A549 (cell line): ENCODE measurements around the gene CUL2. TPM values are rescaled to one million over a fixed set of nuclear protein-coding genes. Genes with fewer than 3 reads are reported as not detected.

ENCODE experiments used
- ATAC-seq, 2 experiments: fragments of 200-7000 bp in 1 of 2; fragments of >200 bp in 1 of 2; cut with Nextera tagmentation in 1 of 2; cut with Tn5 transposase in 1 of 2; 3 replicates each; pipeline versions ENCODE4 v1.8.0 to v1.9.1; 2018 to 2020; ENCODE audit warnings: mild to moderate bottlenecking in 1 of 2, moderate library complexity in 1 of 2
- CTCF ChIA-PET: fragments of 300-600 bp; sonication (Branson Sonifier 250); formaldehyde crosslinking; extraction: SDS; loops from one replicate; lab custom pipeline; 2021; ENCODE audit warnings: antibody characterized with exemption, inconsistent platforms; lab: Yijun Ruan, JAX
- POLR2A ChIA-PET: fragments of 350-600 bp; formaldehyde crosslinking; extraction: SDS; loops from one replicate; lab custom pipeline; 2021; ENCODE audit warnings: antibody characterized with exemption, inconsistent platforms; lab: Yijun Ruan, JAX
- DNase-seq, 2 experiments: peaks; one replicate each; pipeline versions ENCODE4 v3.0.0 to v3.0.0-alpha.2; 2011 to 2016; ENCODE audit warnings: low read depth in 1 of 2, low spot score in 1 of 2
- FAIRE-seq: peaks from 2 replicates; lab custom pipeline; 2011; peaks lifted over from hg19 to GRCh38; lab: Jason Lieb, UNC
- H3K27ac ChIP-seq, 2 experiments: fragments of >200 bp; sonication (Bioruptor Twin); formaldehyde crosslinking; 3 replicates each; pipeline ENCODE4 v1.5.1; 2016 to 2017
- H3K4me1 ChIP-seq: fragments of >200 bp; sonication (Bioruptor Twin); formaldehyde crosslinking; 3 replicates; pipeline ENCODE4 v1.6.1; 2016
- H3K4me2 ChIP-seq: fragments of >200 bp; sonication (Bioruptor Twin); formaldehyde crosslinking; 3 replicates; pipeline ENCODE4 v1.6.1; 2016
- H3K4me3 ChIP-seq: fragments of >200 bp; sonication (Bioruptor Twin); formaldehyde crosslinking; 3 replicates; pipeline ENCODE4 v1.5.1; 2016
- H3K9me3 ChIP-seq: fragments of >200 bp; sonication (Bioruptor Twin); formaldehyde crosslinking; 3 replicates; pipeline ENCODE4 v1.6.1; 2016
- BHLHE40 ChIP-seq: IDR thresholded peaks from 2 replicates; pipeline ENCODE4 v1.6.1; 2012; ENCODE audit warnings: low read depth, low read length, inconsistent platforms
- CEBPB ChIP-seq, 2 experiments: fragments of >200 bp in 1 of 2; sonication (Bioruptor Twin) in 1 of 2; formaldehyde crosslinking in 1 of 2; IDR thresholded peaks; 2 replicates each; pipeline ENCODE4 v1.6.1; 2012 to 2016
- CHD4 ChIP-seq: fragments of 200-600 bp; sonication (generic); IDR thresholded peaks from 2 replicates; pipeline ENCODE4 v1.6.1; 2016; ENCODE audit warnings: antibody characterized with exemption, mild to moderate bottlenecking, borderline replicate concordance
- EHF ChIP-seq: fragments of 250-450 bp; sonication (Bioruptor Pico); IDR thresholded peaks from 2 replicates; pipeline ENCODE4 v1.5.0; 2020; ENCODE audit warnings: mild to moderate bottlenecking
- FOSB ChIP-seq: fragments of 250-450 bp; sonication (Bioruptor Pico); IDR thresholded peaks from 2 replicates; pipeline ENCODE4 v1.5.0; 2020; ENCODE audit warnings: mild to moderate bottlenecking, moderate library complexity
- FOSL2 ChIP-seq, 2 experiments: fragments of 450-650 bp in 1 of 2; fragments of >200 bp in 1 of 2; sonication (Bioruptor Twin) in 1 of 2; formaldehyde crosslinking; IDR thresholded peaks; 2 replicates each; pipeline versions ENCODE4 v1.5.0 to v1.6.1; 2016 to 2020; ENCODE audit warnings: mild to moderate bottlenecking in 1 of 2, moderate library complexity in 1 of 2
- FOXS1 ChIP-seq: fragments of 250-450 bp; sonication (Bioruptor Pico); IDR thresholded peaks from 2 replicates; pipeline ENCODE4 v1.5.0; 2020; ENCODE audit warnings: mild to moderate bottlenecking, moderate library complexity
- HOXA7 ChIP-seq: fragments of 250-450 bp; sonication (Bioruptor Pico); IDR thresholded peaks from 2 replicates; pipeline ENCODE4 v1.5.0; 2020; ENCODE audit warnings: mild to moderate bottlenecking, moderate library complexity
- JUN ChIP-seq, 2 experiments: fragments of >200 bp; sonication (Bioruptor Twin); formaldehyde crosslinking; IDR thresholded peaks; 2 replicates in 1 of 2; 3 replicates in 1 of 2; pipeline ENCODE4 v1.6.1; 2016 to 2017
- KDM5A ChIP-seq: fragments of 200-600 bp; sonication (generic); IDR thresholded peaks from 2 replicates; pipeline ENCODE4 v1.6.1; 2016; ENCODE audit warnings: antibody characterized with exemption, mild to moderate bottlenecking
- MAFK ChIP-seq: fragments of 450-650 bp; IDR thresholded peaks from 2 replicates; pipeline ENCODE4 v1.6.1; 2014; ENCODE audit not compliant: partially characterized antibody
- MAZ ChIP-seq: fragments of 150-350 bp; IDR thresholded peaks from 2 replicates; pipeline ENCODE4 v1.6.1; 2014; ENCODE audit warnings: antibody characterized with exemption, low read depth, low read length, borderline replicate concordance
- NPAS2 ChIP-seq: fragments of 250-450 bp; sonication (Bioruptor Pico); IDR thresholded peaks from 2 replicates; pipeline ENCODE4 v1.8.0; 2022; ENCODE audit warnings: mild to moderate bottlenecking, moderate library complexity, borderline replicate concordance
- RNF2 ChIP-seq: fragments of 200-600 bp; sonication (generic); IDR thresholded peaks from 2 replicates; pipeline ENCODE4 v1.6.1; 2016; ENCODE audit warnings: low read depth, mild to moderate bottlenecking, antibody characterized with exemption, moderate library complexity, borderline replicate concordance
- SMC3 ChIP-seq: fragments of >200 bp; sonication (Bioruptor Twin); formaldehyde crosslinking; IDR thresholded peaks from 3 replicates; pipeline ENCODE4 v1.6.1; 2018; ENCODE audit warnings: inconsistent platforms
- SREBF2 ChIP-seq: fragments of 450-650 bp; IDR thresholded peaks from 2 replicates; pipeline ENCODE4 v1.6.1; 2014; ENCODE audit warnings: mild to moderate bottlenecking, moderate library complexity
- TFCP2L1 ChIP-seq: fragments of 250-450 bp; sonication (Bioruptor Pico); IDR thresholded peaks from 2 replicates; pipeline ENCODE4 v1.5.0; 2021; ENCODE audit warnings: mild to moderate bottlenecking
- ZC3H11A ChIP-seq: fragments of 450-650 bp; IDR thresholded peaks from 2 replicates; pipeline ENCODE4 v1.6.1; 2014; ENCODE audit warnings: antibody characterized with exemption, mild to moderate bottlenecking
- ZFP36 ChIP-seq: fragments of 450-650 bp; IDR thresholded peaks from 2 replicates; pipeline ENCODE4 v1.6.1; 2014; ENCODE audit warnings: borderline replicate concordance; ENCODE audit not compliant: partially characterized antibody
- ZSCAN20 ChIP-seq: fragments of 250-450 bp; sonication (Bioruptor Pico); IDR thresholded peaks from 2 replicates; pipeline ENCODE4 v1.8.0; 2022; ENCODE audit warnings: mild to moderate bottlenecking, moderate library complexity
- WGBS: methylation state at CpG from one replicate; pipeline ENCODE4 v1.1.6; 2017; ENCODE audit errors: missing lambda C conversion rate; 5-methylcytosine and 5-hydroxymethylcytosine counted together
- polyA plus RNA-seq, 4 experiments: library from polyadenylated mRNA; depleted of rRNA in 3 of 4; stranded (reverse); fragments of >200 nt; fragmentation: RNase III in 1 of 4; extraction: RNeasy Plus Mini Kit Qiagen cat#74134 plus additional on column Dnase treatment in 1 of 4; gene quantifications; 2 replicates in 3 of 4; 3 replicates in 1 of 4; pipeline ENCODE4 v1.2.3, GENCODE V29; 2011 to 2017
- TF ChIP-seq, protein P1 (sequence below): fragments of 250-450 bp; sonication (Bioruptor Pico); IDR thresholded peaks from 2 replicates; pipeline ENCODE4 v1.5.0; 2020; ENCODE audit warnings: low read depth, mild to moderate bottlenecking, moderate library complexity
- TF ChIP-seq, protein P2 (sequence below): IDR thresholded peaks from 2 replicates; pipeline ENCODE4 v1.6.1; 2012
- TF ChIP-seq, protein P3 (sequence below): fragments of >200 bp; sonication (Bioruptor Twin); formaldehyde crosslinking; IDR thresholded peaks from 3 replicates; pipeline ENCODE4 v1.5.1; 2016
- TF ChIP-seq, protein P4 (sequence below): fragments of 250-450 bp; sonication (Bioruptor Pico); IDR thresholded peaks from 2 replicates; pipeline ENCODE4 v1.5.0; 2021; ENCODE audit warnings: mild to moderate bottlenecking, moderate library complexity, borderline replicate concordance
- TF ChIP-seq, protein P5 (sequence below): fragments of 450-650 bp; IDR thresholded peaks from 2 replicates; pipeline ENCODE4 v1.6.1; 2014; ENCODE audit warnings: antibody characterized with exemption

CUL2 gene
- polyA plus RNA-seq, 2 of the 4 experiments (the other 2 are of a cell fraction), result 26.8 to 35.1 TPM

DNA sequence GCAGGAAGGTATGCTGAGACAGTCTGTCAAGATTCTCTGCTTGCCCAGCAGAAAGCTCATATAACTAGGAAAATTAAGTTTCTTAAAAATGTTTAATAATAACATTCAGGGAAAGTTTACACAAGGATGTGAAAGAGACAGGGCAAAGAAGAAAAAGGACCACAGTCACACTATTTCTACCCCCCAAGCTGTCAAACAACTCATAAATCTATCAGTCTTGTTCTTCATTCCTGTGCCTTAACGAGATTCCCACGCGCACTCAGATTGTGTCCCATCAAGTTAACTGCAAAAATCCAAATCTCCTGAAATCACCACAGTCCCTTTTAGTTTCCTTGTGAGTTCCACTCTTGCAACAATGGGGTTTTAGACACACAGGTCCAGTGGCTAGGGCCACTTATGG lies 14.9 kb downstream of the CUL2 start:
- no peak overlapping the region for H3K4me3 ChIP-seq
- CTCF ChIA-PET, result no interaction called here
- no peak overlapping the region for H3K4me2 ChIP-seq

DNA sequence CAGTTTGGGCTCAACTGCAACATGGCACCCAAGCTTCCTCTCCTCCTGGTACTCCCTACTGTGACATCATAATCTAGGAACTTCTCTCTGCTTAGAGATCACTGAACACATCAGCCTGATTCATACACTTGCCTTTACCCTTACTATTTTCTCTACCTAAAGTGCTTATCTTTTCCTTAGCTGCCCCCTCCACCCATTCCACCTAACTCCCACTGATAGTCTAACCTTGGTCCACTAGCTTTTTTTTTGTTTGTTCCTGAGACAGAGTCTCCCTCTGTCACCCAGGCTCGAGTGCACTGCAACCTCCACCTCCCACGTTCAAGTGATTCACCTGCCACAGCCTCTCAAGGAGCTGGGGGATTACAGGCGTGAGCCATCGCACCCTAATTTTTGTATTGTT lies 15.9 kb downstream of the CUL2 start:
- no peak overlapping the region for H3K4me3 ChIP-seq
- FAIRE-seq (no peak), DNase-seq (no peak), ATAC-seq (peak in 1 of 2 experiments; percentile 35; a peak in 2 of 6 replicates)
- no peak overlapping the region for H3K4me2 ChIP-seq
- 73% methylated on average over 4 of the region's 4 CpGs for WGBS
- H3K27ac ChIP-seq, result no peak overlapping the region
- TF ChIP-seq SREBF2 (no peak), RNF2 (no peak), FOXS1 (CRISPR knock-in tag) (no peak), BHLHE40 (no peak), FOSL2 (IDR thresholded peaks at IDR 0.05) (no peak), FOSL2 (CRISPR knock-in tag; IDR thresholded peaks at IDR 0.05) (no peak)
- TF ChIP-seq, protein P1, sequence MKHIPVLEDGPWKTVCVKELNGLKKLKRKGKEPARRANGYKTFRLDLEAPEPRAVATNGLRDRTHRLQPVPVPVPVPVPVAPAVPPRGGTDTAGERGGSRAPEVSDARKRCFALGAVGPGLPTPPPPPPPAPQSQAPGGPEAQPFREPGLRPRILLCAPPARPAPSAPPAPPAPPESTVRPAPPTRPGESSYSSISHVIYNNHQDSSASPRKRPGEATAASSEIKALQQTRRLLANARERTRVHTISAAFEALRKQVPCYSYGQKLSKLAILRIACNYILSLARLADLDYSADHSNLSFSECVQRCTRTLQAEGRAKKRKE, result no peak
- TF ChIP-seq, protein P2, sequence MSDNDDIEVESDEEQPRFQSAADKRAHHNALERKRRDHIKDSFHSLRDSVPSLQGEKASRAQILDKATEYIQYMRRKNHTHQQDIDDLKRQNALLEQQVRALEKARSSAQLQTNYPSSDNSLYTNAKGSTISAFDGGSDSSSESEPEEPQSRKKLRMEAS, result no peak
- ChIA-PET CTCF (no interaction called here), POLR2A (no interaction called here)
- H3K9me3 ChIP-seq, result no peaks in the 10 kb centered on the region
- peaks cover 6% of the 10 kb centered on the region for H3K4me1 ChIP-seq

More for the DNA sequence above, 14.9 kb downstream of the CUL2 start:
- no peaks in the 10 kb centered on the region for H3K9me3 ChIP-seq
- no peak for FAIRE-seq
- POLR2A ChIA-PET, result no interaction called here
- DNase-seq, result no peak
- TF ChIP-seq, protein P3, sequence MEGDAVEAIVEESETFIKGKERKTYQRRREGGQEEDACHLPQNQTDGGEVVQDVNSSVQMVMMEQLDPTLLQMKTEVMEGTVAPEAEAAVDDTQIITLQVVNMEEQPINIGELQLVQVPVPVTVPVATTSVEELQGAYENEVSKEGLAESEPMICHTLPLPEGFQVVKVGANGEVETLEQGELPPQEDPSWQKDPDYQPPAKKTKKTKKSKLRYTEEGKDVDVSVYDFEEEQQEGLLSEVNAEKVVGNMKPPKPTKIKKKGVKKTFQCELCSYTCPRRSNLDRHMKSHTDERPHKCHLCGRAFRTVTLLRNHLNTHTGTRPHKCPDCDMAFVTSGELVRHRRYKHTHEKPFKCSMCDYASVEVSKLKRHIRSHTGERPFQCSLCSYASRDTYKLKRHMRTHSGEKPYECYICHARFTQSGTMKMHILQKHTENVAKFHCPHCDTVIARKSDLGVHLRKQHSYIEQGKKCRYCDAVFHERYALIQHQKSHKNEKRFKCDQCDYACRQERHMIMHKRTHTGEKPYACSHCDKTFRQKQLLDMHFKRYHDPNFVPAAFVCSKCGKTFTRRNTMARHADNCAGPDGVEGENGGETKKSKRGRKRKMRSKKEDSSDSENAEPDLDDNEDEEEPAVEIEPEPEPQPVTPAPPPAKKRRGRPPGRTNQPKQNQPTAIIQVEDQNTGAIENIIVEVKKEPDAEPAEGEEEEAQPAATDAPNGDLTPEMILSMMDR, result no peak
- no peak overlapping the region for H3K27ac ChIP-seq
- 91% methylated on average over 3 of the region's 3 CpGs for WGBS
- ATAC-seq, result no peak
- peaks cover 16% of the 10 kb centered on the region for H3K4me1 ChIP-seq

DNA sequence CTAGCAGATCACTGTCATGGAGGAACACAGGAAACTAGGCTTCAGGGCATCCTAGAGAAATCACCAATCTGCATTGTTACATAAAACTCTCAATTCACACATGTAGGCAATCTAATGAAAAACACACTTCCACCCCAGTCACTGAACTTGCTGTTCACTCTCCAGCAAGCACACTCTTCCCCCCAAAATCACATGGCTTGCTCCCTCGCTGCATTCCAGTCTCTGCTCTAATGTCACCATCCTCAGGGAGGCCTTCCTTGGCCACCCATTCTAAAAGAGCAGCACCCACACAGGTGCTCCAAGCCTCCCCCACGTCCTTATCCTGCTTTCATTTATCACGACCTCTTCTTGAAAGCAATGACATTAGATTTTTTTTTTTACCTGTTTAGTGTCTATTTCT lies 19.6 kb downstream of the CUL2 start:
- DNase-seq (no peak), ATAC-seq (no peak)
- Histone ChIP-seq H3K4me1 (no peaks in the 10 kb centered on the region; the same call in 2 of the 3 replicates), H3K4me3 (no peak overlapping the region), H3K9me3 (no peaks in the 10 kb centered on the region)
- TF ChIP-seq SMC3 (no peak), ZFP36 (no peak), HOXA7 (no peak), MAFK (no peak), BHLHE40 (no peak), MAZ (no peak), FOSB (CRISPR knock-in tag) (no peak), ZSCAN20 (CRISPR knock-in tag) (no peak), KDM5A (no peak), CHD4 (no peak), EHF (no peak), NPAS2 (CRISPR knock-in tag) (no peak), JUN (IDR thresholded peaks at IDR 0.05) (no peak), ZC3H11A (no peak), CEBPB (IDR thresholded peaks at IDR 0.05) (no peak), TFCP2L1 (no peak)
- TF ChIP-seq, protein P4, sequence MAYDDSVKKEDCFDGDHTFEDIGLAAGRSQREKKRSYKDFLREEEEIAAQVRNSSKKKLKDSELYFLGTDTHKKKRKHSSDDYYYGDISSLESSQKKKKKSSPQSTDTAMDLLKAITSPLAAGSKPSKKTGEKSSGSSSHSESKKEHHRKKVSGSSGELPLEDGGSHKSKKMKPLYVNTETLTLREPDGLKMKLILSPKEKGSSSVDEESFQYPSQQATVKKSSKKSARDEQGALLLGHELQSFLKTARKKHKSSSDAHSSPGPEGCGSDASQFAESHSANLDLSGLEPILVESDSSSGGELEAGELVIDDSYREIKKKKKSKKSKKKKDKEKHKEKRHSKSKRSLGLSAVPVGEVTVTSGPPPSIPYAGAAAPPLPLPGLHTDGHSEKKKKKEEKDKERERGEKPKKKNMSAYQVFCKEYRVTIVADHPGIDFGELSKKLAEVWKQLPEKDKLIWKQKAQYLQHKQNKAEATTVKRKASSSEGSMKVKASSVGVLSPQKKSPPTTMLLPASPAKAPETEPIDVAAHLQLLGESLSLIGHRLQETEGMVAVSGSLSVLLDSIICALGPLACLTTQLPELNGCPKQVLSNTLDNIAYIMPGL (CRISPR knock-in tag), result no peak
- TF ChIP-seq, protein P5, sequence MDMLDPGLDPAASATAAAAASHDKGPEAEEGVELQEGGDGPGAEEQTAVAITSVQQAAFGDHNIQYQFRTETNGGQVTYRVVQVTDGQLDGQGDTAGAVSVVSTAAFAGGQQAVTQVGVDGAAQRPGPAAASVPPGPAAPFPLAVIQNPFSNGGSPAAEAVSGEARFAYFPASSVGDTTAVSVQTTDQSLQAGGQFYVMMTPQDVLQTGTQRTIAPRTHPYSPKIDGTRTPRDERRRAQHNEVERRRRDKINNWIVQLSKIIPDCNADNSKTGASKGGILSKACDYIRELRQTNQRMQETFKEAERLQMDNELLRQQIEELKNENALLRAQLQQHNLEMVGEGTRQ, result no peak
- TF ChIP-seq, all 56 proteins: peak for 0
- H3K4me2 ChIP-seq, result no peak overlapping the region
- CTCF ChIA-PET, result interaction anchor here (0.5 to 1.5 kb wide), 5 partner anchors 56 to 415 kb away, joined by 3 to 5 read pairs (median 3); partner anchors contain the start of gene CREM
- POLR2A ChIA-PET, result no interaction called here
- FAIRE-seq, result no peak
- no peak overlapping the region for H3K27ac ChIP-seq
- WGBS, result 94% methylated on average over 3 of the region's 3 CpGs
